GM12874 (cell line): ENCODE results near the gene DTNBP1.

Experiments used
- CTCF ChIP-seq: IDR thresholded peaks from 2 replicates; pipeline ENCODE4 v1.5.1; 2011; ENCODE audit warnings: low read depth, mild to moderate bottlenecking, control low read depth, low read length, moderate library complexity; ENCODE audit not compliant: insufficient read depth

DTNBP1 gene

GRCh38 chr6:15509335-15509933, 153.4 kb downstream of the DTNBP1 start:
- TF ChIP-seq CTCF = no peak

GRCh38 chr6:15508931-15509330, 153.9 kb downstream of the DTNBP1 start:
- no peak for TF ChIP-seq CTCF

- no peak for TF ChIP-seq CTCF
Observed at GRCh38 chr6:15508441-15508871, 154.4 kb downstream of the DTNBP1 start.

GRCh38 chr6:15507746-15508145, 155.1 kb downstream of the DTNBP1 start:
- TF ChIP-seq CTCF = no peak

- no peak for TF ChIP-seq CTCF
Observed at GRCh38 chr6:15507221-15507620, 155.6 kb downstream of the DTNBP1 start.

GRCh38 chr6:15506066-15506465, 156.8 kb downstream of the DTNBP1 start:
- TF ChIP-seq CTCF = no peak

GRCh38 chr6:15505463-15505918, 157.3 kb downstream of the DTNBP1 start:
- no peak for TF ChIP-seq CTCF
